HEK293 (cell line): ENCODE data around the gene ZNF37A.

Experiments used
- CTCF ChIA-PET: fragments of 350-600 bp; formaldehyde crosslinking; extraction: SDS; loops from one replicate; lab custom pipeline; 2021; ENCODE audit warnings: antibody characterized with exemption; lab: Yijun Ruan, JAX
- POLR2A ChIA-PET: fragments of 300-600 bp; formaldehyde crosslinking; extraction: SDS; loops from one replicate; lab custom pipeline; 2020; ENCODE audit warnings: antibody characterized with exemption, inconsistent platforms; lab: Yijun Ruan, JAX
- H3K27ac ChIP-seq: fragments of 200-500 bp; sonication (Bioruptor generic); 2 replicates; pipeline ENCODE4 v1.5.1; 2014; ENCODE audit warnings: low read depth, low read length, control low read depth, inconsistent platforms; ENCODE audit errors: extremely low read depth
- H3K36me3 ChIP-seq, 2 experiments: fragments of 200-500 bp in 1 of 2; sonication (Bioruptor generic) in 1 of 2; 1 replicate in 1 of 2; 2 replicates in 1 of 2; pipeline ENCODE4 v1.5.1; 2014 to 2017; ENCODE audit warnings: inconsistent platforms in 2 of 2, low read length in 2 of 2; ENCODE audit not compliant: control insufficient read depth in 2 of 2, insufficient read depth in 1 of 2
- H3K4me1 ChIP-seq: fragments of 200-500 bp; sonication (Bioruptor generic); 2 replicates; pipeline ENCODE4 v1.5.1; 2014; ENCODE audit warnings: mild to moderate bottlenecking, low read length, inconsistent platforms; ENCODE audit not compliant: control insufficient read depth, insufficient read depth
- H3K4me3 ChIP-seq: 2 replicates; pipeline ENCODE4 v1.5.1; 2011; ENCODE audit warnings: low read depth, mild to moderate bottlenecking, control low read depth, low read length, moderate library complexity
- H3K9me3 ChIP-seq: fragments of 200-500 bp; sonication (Bioruptor generic); 2 replicates; pipeline ENCODE4 v1.5.1; 2014; ENCODE audit warnings: low read depth, low read length, inconsistent platforms; ENCODE audit not compliant: control insufficient read depth, insufficient read depth
- GFI1B ChIP-seq: fragments of 450-650 bp; formaldehyde crosslinking; IDR thresholded peaks from 2 replicates; pipeline ENCODE4 v1.5.1; 2016; ENCODE audit warnings: missing biosample characterization, missing genetic modification characterization
- MZF1 ChIP-seq: fragments of 450-650 bp; formaldehyde crosslinking; IDR thresholded peaks from 2 replicates; pipeline ENCODE4 v1.5.1; 2017; ENCODE audit warnings: missing biosample characterization, missing genetic modification characterization, borderline replicate concordance
- OVOL3 ChIP-seq: fragments of 450-650 bp; formaldehyde crosslinking; IDR thresholded peaks from 2 replicates; pipeline ENCODE4 v1.5.1; 2016; ENCODE audit warnings: missing biosample characterization, missing genetic modification characterization
- SP3 ChIP-seq: fragments of 450-650 bp; formaldehyde crosslinking; IDR thresholded peaks from 2 replicates; pipeline ENCODE4 v1.5.1; 2016; ENCODE audit warnings: missing biosample characterization, missing genetic modification characterization
- ZBTB1 ChIP-seq: fragments of 450-650 bp; formaldehyde crosslinking; IDR thresholded peaks from 2 replicates; pipeline ENCODE4 v1.5.1; 2016; ENCODE audit warnings: missing biosample characterization, missing genetic modification characterization
- ZBTB17 ChIP-seq: fragments of 450-650 bp; formaldehyde crosslinking; IDR thresholded peaks from 2 replicates; pipeline ENCODE4 v1.5.1; 2016; ENCODE audit warnings: missing biosample characterization, missing genetic modification characterization
- ZNF37A ChIP-seq: fragments of 450-650 bp; IDR thresholded peaks from 2 replicates; pipeline ENCODE4 v1.5.1; 2018; ENCODE audit warnings: missing biosample characterization, missing genetic modification characterization
- ZNF624 ChIP-seq: fragments of 450-650 bp; formaldehyde crosslinking; IDR thresholded peaks from 2 replicates; pipeline ENCODE4 v1.5.1; 2017; ENCODE audit warnings: missing biosample characterization, missing genetic modification characterization
- ZNF664 ChIP-seq: fragments of 450-650 bp; formaldehyde crosslinking; IDR thresholded peaks from 2 replicates; pipeline ENCODE4 v1.5.1; 2016; ENCODE audit warnings: missing biosample characterization, missing genetic modification characterization
- ZSCAN30 ChIP-seq: fragments of 450-650 bp; IDR thresholded peaks from 2 replicates; pipeline ENCODE4 v1.5.1; 2018; ENCODE audit warnings: missing biosample characterization, mild to moderate bottlenecking, missing genetic modification characterization, moderate library complexity
- TF ChIP-seq, protein P1 (sequence below): fragments of 450-650 bp; formaldehyde crosslinking; IDR thresholded peaks from 2 replicates; pipeline ENCODE4 v1.5.1; 2016; ENCODE audit warnings: missing biosample characterization, missing genetic modification characterization
- TF ChIP-seq, protein P2 (sequence below): fragments of 450-650 bp; formaldehyde crosslinking; IDR thresholded peaks from 2 replicates; pipeline ENCODE4 v1.5.1; 2016; ENCODE audit warnings: missing biosample characterization, missing genetic modification characterization
- TF ChIP-seq, protein P3 (sequence below): fragments of 450-650 bp; formaldehyde crosslinking; IDR thresholded peaks from 2 replicates; pipeline ENCODE4 v1.5.1; 2017; ENCODE audit warnings: missing biosample characterization, missing genetic modification characterization
- TF ChIP-seq, protein P4 (sequence below): fragments of 450-650 bp; formaldehyde crosslinking; IDR thresholded peaks from 2 replicates; pipeline ENCODE4 v1.5.1; 2016; ENCODE audit warnings: missing biosample characterization, missing genetic modification characterization, borderline replicate concordance

ZNF37A gene

DNA sequence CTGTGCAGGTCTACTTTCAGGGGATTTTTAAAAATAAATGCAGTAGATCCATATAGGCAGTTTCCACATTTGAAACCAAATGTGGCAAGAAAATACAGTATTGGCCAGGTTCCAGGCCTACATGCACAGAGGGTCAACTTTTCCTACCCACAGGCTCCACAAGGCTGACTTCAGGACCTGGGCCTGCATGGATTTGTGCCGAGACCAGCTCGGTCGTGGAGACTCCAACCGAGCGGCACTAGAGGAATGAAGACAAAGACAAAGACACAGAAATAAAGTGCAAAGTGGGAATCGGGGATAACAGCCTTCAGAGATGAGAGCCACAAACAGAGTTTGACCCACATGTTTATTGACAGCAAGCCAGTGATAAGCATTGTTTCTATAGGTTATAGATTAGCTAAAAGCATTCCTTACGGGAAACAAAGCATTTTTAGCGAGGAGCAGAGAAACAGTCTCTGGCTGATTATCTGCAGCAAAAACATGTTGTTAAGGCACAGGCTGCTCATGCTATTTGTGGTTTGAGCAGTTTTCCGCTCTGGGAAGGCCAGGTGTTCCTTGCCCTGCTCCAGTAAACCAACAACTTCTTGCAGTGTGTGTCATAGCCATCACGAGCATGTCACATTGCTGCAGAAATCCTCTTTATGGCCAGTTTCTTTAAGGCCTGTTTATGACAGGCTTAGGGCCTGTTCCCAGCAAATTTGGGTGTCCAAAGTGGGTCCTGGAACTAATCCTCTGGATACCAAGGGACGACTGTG, 52.6 kb downstream of the ZNF37A start (continued):
- TF ChIP-seq, protein P1, sequence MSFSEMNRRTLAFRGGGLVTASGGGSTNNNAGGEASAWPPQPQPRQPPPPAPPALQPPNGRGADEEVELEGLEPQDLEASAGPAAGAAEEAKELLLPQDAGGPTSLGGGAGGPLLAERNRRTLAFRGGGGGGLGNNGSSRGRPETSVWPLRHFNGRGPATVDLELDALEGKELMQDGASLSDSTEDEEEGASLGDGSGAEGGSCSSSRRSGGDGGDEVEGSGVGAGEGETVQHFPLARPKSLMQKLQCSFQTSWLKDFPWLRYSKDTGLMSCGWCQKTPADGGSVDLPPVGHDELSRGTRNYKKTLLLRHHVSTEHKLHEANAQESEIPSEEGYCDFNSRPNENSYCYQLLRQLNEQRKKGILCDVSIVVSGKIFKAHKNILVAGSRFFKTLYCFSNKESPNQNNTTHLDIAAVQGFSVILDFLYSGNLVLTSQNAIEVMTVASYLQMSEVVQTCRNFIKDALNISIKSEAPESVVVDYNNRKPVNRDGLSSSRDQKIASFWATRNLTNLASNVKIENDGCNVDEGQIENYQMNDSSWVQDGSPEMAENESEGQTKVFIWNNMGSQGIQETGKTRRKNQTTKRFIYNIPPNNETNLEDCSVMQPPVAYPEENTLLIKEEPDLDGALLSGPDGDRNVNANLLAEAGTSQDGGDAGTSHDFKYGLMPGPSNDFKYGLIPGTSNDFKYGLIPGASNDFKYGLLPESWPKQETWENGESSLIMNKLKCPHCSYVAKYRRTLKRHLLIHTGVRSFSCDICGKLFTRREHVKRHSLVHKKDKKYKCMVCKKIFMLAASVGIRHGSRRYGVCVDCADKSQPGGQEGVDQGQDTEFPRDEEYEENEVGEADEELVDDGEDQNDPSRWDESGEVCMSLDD (tag by site-specific recombination): no peak
- TF ChIP-seq GFI1B (tag by site-specific recombination) (no peak), ZNF624 (tag by site-specific recombination) (no peak), ZBTB1 (tag by site-specific recombination) (no peak), MZF1 (no peak)
- TF ChIP-seq, protein P2, sequence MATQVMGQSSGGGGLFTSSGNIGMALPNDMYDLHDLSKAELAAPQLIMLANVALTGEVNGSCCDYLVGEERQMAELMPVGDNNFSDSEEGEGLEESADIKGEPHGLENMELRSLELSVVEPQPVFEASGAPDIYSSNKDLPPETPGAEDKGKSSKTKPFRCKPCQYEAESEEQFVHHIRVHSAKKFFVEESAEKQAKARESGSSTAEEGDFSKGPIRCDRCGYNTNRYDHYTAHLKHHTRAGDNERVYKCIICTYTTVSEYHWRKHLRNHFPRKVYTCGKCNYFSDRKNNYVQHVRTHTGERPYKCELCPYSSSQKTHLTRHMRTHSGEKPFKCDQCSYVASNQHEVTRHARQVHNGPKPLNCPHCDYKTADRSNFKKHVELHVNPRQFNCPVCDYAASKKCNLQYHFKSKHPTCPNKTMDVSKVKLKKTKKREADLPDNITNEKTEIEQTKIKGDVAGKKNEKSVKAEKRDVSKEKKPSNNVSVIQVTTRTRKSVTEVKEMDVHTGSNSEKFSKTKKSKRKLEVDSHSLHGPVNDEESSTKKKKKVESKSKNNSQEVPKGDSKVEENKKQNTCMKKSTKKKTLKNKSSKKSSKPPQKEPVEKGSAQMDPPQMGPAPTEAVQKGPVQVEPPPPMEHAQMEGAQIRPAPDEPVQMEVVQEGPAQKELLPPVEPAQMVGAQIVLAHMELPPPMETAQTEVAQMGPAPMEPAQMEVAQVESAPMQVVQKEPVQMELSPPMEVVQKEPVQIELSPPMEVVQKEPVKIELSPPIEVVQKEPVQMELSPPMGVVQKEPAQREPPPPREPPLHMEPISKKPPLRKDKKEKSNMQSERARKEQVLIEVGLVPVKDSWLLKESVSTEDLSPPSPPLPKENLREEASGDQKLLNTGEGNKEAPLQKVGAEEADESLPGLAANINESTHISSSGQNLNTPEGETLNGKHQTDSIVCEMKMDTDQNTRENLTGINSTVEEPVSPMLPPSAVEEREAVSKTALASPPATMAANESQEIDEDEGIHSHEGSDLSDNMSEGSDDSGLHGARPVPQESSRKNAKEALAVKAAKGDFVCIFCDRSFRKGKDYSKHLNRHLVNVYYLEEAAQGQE (tag by site-specific recombination): no peak

DNA sequence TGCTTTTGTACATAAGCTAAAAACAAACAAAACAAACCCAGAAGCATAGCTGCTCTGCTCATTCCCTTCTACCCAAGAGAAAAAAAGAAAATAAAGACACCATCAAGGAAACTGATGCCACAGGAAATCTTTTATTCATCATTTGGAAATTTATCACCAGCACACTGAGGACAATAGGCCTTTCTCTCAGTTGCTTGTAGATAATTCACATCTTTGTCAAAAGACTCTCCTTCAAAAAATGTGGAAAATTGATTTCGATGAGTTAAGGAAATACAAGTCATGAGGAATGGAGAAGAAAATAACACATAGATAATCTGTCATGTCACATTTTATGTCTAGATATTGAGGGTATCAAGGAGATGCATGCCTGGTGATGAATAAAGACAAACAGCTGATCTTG, 53.5 kb downstream of the ZNF37A start:
- H3K4me3 ChIP-seq: no peak overlapping the region
- no peaks in the 10 kb centered on the region for H3K4me1 ChIP-seq
- ChIA-PET POLR2A (no interaction called here), CTCF (no interaction called here)
- TF ChIP-seq SP3 (tag by site-specific recombination) (no peak), ZSCAN30 (no peak), OVOL3 (tag by site-specific recombination) (no peak), ZBTB17 (tag by site-specific recombination) (no peak), ZNF37A (tag by site-specific recombination) (no peak), ZNF664 (no peak), MZF1 (no peak)
- TF ChIP-seq, protein P3, sequence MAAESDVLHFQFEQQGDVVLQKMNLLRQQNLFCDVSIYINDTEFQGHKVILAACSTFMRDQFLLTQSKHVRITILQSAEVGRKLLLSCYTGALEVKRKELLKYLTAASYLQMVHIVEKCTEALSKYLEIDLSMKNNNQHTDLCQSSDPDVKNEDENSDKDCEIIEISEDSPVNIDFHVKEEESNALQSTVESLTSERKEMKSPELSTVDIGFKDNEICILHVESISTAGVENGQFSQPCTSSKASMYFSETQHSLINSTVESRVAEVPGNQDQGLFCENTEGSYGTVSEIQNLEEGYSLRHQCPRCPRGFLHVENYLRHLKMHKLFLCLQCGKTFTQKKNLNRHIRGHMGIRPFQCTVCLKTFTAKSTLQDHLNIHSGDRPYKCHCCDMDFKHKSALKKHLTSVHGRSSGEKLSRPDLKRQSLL (tag by site-specific recombination): no peak
- TF ChIP-seq, protein P4, sequence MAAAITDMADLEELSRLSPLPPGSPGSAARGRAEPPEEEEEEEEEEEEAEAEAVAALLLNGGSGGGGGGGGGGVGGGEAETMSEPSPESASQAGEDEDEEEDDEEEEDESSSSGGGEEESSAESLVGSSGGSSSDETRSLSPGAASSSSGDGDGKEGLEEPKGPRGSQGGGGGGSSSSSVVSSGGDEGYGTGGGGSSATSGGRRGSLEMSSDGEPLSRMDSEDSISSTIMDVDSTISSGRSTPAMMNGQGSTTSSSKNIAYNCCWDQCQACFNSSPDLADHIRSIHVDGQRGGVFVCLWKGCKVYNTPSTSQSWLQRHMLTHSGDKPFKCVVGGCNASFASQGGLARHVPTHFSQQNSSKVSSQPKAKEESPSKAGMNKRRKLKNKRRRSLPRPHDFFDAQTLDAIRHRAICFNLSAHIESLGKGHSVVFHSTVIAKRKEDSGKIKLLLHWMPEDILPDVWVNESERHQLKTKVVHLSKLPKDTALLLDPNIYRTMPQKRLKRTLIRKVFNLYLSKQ (tag by site-specific recombination): no peak
- TF ChIP-seq, all 188 proteins: peak for 0
- Histone ChIP-seq H3K27ac (no peak overlapping the region), H3K36me3 (no peaks in the 10 kb centered on the region), H3K9me3 (no peaks in the 10 kb centered on the region)
